HG03039 (cell line): ENCODE data around the gene MAGIX.
"Not testable (repeated sequence)": the region's sequence is repeated elsewhere in the genome, so short reads cannot be mapped to it uniquely, and the experiment has no call there.

Source experiments
- ATAC-seq: cut with Tn5 transposase; IDR thresholded peaks from one replicate; pipeline ENCODE4 v1.9.1; 2021; ENCODE audit warnings: mild to moderate bottlenecking, moderate library complexity; ENCODE audit not compliant: unreplicated experiment

MAGIX gene

DNA sequence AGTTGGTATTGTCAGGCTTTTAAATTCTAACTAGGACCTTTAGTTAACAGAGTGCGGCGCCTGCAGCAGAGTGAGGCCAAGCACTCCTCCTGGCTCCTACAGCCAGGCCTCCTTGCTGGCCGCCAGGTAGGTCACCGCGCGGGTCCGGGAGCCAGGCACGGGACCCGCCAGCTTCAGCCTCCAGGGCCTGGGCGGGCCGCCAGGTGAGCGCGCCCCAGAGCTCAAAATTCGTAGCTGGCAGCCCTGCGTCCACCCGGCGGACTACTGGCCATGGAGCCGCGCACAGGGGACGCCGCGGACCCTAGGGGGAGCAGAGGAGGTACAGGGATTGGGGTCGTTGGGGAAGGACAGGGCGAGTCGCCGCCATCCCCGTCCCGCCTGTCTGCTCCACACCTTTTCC is at the start of gene MAGIX:
Gene MAGIX (plus strand): TSS at position 139 of the 400 bp plus-strand sequence. CDS start 132 bp downstream, at position 271.
- no peak for ATAC-seq

DNA sequence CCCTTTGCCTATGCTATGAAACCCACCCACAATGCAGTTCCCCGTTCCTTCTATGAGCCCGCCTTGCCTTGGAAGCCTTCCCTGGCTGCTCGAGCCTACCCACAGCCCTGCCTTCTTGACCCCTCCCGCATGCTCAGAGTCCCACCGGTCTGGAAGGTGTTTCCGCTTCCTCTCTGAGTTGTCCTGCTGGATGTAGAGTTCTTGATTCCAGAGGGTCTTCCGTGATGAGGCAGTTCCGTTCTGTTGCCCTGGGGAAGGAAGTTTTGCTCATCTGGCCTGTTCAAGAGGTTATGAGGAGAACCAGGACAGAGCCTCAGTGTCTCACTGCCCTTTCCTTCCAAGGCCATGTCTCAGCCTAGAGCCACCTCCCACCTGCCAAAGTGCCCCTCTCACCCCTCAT is 46.5 kb upstream of the MAGIX start:
- no peak for ATAC-seq

DNA sequence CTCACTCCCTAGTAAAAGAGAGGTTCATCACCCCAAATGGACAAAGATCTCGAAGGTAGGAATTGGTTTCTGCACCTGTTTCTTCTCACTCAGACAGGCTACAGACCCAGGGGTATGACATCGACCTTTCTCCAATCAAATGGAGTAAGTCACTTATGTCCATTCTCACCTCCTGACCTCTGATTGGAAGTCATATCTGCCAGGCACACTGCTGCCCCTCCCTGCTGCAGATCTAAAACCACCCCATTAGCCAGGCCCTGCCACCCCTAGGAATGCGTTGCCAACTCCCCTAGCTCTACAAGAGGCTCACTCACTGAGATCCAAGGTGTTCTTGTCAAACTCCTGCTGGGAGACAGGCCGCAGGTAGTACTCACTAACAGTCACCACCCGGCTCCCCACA is 45.8 kb upstream of the MAGIX start:
- ATAC-seq = no peak

DNA sequence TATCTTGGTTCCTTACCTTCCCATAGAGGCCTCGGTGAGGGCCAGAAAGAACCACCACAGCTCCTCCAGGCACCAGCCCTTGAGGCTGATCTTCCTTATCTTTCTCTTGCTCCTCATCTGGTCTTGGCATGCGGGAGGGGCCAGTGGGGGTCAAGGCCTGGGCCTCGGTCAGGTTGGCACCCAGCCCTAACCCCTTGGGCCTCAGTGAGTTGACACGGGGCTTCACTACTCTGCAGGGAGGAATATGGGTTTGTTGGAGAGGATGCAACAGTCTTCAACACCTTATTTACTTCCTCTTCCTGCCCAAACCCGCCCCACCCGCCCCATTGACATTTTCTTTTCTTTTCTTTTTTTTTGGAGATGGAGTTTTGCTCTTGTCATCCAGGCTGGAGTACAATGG is 45.0 kb upstream of the MAGIX start:
- no peak for ATAC-seq

DNA sequence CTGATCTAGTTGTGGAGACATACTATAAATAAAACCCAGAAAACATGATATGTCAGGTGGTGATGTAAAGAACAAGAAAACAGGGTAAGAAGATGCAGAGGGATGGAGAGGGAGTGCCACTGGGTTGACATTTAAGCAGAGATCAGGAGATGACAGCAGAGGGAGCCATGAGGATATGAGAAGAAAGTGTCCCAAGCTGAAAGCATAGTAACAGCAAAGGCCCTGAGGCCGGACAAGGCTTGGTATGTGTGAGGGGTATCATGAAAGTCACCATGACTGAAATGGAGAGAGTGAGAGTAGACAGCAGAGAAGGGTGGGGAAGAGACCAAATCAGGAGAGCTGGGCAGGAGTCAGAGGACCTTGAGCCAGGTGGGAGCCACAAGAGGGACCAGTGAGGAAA is 42.5 kb upstream of the MAGIX start:
- ATAC-seq = no peak

DNA sequence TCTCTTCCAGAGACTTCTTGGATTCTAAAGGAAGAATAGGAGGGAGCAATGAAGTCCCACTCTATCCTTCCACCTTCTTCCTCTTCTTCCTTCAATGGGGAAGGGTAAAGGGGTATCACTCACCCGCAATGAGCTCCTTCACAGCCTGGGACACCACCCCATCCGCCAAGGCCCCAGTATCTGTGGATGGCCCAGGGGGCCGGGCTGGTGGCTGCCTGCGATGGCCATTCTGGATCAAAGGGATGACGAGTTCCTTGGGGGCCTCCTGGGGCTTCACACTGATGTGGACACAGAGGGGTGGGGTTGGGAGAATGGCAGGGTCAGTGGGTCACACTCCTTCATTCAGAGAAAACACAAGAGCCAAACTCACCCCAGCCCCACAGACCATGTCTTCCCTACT is 40.1 kb upstream of the MAGIX start:
- no peak for ATAC-seq

DNA sequence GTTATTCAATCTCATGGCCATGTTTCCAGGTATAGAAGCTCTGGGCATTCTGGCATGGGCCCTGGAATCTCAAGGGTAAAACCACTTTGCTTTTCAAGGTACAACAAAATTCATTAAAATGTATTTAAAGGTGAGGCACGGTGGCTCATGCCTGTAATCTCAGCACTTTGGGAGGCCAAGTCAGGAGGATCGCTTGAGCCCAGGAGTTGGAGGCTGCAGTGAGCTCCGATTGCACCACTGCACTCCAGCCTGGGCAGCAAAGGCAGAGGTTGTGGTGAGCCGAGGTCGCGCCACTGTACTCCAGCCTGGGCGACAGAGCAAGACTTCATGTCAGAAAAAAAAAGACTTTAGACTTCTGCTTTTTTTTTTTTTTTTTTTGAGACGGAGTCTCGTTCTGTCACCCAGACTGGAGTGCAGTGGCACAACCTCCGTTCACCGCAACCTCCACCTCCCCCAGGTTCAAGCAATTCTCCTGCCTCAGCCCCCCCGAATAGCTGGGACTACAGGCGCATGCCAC is 34.8 kb upstream of the MAGIX start:
- ATAC-seq = not testable (repeated sequence)

DNA sequence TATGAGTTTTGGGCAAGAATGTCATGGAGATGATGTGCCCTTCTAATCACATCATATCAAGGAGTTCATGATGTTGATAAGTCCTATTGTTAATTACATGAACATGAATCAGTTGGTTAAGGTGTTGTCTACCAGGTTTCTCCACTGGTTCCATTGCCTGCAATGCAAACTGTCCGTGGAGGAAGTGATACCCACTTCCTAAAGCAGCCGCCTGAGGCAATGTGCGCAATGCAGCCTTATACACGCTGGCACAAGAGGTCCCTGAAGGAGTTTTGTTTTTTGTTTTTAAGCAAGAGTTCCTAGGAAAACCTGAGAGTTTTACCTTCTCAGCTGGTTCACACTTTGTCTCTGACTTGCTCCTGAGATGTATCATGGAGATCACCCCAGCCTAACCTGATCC is 33.1 kb upstream of the MAGIX start:
- ATAC-seq = no peak

DNA sequence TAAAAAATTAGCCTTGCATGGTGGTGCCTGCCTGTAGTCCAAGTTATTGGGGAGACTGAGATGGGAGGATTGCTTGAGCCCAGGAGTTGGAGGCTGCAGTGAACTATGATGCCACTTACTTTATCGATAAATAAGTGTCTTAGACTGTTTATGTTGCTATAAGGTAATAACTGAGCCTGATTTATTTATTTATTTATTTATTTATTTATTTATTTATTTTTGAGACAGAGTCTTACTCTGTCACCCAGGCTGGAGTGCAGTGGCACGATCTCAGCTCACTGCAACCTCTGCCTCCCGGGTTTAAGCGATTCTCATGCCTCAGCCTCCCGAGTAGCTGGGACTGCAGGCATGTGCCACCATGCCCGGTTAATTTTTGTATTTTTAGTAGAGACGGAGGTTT is 30.3 kb upstream of the MAGIX start:
- ATAC-seq = not testable (repeated sequence)

DNA sequence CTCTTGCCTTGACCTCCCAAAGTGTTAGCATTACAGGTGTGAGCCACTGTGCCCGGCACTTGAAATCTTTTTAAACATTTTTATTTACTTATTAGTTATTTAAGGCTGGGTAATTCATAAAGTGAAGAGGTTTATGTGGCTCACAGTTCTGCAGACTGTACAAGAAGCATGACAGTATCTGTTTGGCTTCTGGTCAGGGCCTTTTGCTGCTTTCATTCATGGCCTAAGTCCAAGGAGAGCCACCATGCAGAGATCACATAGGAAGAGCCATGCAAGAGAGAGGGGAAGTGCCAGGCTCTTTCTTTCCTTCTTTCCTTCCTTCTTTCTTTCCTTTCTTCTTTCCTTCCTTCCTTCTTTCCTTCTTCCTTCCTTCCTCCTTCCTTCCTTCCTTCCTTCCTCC is 28.8 kb upstream of the MAGIX start:
- ATAC-seq = no peak

DNA sequence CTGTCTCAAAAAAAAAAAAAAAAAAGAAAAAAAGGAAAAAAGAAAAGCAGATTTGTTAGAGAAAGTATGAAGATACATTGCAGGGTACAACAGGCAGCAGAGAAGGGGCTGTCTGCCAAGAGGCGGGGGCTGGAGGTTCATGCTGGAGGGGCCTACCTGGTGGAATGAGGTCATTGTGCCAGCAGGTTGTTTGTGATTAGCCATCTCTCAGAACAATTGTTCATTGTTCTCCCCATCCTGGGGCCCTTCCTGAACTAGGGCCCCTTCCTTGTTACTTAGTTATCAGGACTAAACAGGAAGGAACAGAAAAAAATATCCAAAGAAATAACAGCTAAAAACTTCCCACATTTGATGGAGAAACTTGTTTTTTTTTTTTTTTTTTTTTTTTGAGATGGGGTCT is 25.1 kb upstream of the MAGIX start:
- ATAC-seq = no peak

DNA sequence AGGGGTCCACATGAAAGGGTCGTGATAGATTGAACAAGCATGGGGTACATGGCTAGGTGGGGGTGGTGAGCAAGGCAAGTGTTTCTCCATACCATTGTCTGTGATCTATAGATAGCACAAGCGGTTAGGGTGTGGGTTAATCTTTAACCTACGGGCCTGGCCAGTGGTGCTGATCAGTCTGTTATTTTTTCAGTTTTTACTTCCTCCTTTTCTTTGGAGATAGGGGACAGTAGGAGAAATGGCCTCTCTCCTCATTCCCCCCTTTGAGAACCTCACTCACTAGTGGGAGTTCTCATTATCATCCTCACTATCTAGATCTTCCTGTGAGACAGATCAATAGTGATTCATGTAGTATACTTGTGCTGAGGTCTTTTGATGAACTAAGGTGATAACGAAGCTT is 22.8 kb upstream of the MAGIX start:
- ATAC-seq = no peak

DNA sequence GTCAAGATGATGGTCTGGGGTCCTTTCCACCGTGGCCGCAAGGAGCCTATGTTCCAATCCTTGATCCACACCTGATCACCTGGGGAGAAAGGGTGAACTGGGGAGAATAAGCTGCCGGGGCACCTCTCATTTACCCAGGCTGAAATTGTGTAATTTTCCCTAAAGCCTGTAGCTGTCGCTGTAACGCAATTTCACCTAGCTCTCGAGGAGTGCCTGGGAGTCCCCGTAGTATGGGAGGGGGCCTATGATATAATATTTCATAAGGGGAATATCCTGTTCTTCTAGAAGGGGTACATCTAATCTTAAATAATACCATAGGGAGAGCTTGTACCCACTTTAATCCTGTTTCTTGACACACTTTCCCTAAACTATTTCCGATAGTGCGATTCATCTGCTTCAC is 20.3 kb upstream of the MAGIX start:
- ATAC-seq = not testable (repeated sequence)

DNA sequence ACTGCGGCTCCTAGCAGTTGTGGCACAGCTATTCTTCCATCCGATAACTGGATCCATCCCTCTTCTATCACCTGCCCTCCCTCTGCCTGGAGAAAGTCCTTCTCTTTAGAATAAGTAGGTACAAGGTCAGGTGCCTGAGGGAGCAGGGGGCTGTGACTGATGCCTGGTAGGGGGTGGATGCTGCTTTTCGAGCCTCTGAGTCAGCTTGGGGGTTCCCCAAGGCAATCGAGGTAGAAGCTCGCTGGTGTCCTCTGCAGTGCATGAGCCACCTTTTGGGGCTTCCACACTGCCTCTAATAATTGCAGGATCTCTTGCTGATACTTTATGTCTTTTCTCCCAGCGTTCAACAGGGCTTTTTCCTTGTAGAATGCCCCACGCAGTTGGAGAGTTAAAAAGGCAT is 19.4 kb upstream of the MAGIX start:
- not testable (repeated sequence) for ATAC-seq

DNA sequence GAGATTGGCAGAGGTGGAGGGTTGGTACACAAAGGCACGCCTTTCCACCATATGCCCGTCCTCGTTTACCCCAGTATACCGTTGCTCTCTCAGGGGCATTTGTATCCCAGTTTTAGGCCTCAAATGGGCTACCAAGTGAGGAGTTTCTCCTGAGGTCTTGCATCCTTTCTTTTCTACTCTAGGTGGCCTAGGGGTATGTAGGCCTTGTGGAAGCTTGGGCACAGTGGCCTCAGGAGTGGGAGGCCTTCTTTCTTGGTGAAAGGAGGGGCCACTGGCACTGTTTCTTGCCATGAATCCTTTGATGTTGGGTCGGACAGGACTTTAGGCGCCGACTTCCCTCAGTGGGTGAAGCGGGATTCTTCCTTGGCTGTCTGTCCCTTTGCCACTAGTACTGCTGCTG is 15.3 kb upstream of the MAGIX start:
- no peak for ATAC-seq

DNA sequence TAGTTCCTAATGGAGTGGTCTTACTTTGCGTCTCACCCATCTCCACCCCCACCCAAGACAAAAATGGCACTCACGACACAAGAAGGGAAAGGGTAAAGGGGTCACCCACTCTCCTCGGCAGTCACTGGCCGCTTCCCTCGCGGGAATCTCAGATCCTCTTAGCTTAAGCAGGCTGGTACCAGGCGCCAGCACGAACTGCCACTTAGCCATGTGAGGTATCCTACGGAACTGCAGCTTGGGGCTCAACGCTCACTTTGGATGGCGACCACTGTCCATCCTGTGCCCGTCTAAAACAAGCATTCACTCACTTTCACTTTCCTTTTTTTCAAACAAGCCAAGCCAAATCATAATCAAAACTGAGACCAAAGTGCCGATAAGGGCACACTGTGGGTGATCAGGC is 14.6 kb upstream of the MAGIX start:
- no peak for ATAC-seq

DNA sequence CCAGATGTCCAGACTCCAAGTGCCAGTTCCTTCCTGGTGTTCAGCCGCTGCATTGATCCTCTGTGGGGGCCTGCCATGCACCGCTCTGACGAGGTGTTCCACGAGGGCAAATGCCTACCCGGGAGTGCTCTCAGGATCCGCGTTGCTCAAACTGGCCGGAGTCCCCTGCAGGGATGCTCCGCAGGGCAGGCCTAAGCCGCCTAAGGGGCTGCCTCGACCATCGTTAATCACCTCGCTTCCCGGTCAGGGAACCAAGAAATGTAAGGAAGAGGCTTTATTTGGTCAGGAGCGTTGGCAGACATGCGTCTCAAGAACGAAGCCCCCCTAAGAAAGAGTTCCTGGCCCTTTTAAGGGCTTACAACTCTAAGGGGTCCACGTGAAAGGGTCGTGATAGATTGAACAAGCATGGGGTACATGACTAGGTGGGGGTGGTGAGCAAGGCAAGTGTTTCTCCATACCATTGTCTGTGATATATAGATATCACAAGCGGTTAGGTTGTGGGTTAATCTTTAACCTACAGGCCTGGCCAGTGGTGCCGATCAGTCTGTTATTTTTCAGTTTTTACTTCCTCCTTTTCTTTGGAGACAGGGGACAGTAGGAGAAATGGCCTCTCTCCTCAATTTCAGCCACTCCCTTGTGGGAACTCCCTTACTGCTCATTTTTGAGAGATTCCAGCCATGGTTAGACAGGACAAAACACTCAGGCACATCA is 14.0 kb upstream of the MAGIX start:
- not testable (repeated sequence) for ATAC-seq

DNA sequence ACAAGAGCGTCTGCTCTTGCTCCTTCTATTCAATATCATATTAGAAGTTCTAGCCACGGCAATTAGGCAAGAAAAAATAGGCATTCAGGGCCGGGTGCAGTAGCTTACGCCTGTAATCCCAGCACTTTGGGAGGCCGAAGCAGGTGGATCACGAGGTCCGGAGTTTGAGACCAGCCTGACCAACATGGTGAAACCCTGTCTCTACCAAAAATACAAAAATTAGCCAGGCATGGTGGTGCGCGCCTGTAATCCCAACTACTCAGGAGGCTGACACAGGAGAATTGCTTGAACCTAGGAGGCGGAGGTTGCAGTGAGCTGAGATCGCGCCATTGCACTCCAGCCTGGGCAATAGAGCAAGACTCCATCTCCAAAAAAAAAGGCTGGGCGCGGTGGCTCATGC is 13.3 kb upstream of the MAGIX start:
- not testable (repeated sequence) for ATAC-seq

DNA sequence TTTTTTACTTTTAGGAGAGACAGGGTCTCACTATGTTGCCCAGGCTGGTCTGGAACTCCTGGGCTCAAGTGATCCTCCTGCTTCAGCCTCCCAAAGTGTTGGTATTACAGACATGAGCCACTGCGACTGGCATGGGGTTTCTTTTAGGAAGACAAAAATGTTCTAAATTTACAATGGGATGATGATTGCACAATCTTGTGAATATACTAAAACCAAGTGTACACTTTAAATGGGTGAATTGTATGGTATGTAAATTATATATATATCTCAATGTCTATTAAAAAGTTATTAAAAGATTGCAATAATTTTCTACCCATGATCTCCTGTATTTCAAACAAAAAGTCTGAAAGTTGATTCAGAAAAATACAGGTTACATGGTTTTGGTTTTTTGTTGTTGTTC is 9.1 kb upstream of the MAGIX start:
- ATAC-seq = no peak

DNA sequence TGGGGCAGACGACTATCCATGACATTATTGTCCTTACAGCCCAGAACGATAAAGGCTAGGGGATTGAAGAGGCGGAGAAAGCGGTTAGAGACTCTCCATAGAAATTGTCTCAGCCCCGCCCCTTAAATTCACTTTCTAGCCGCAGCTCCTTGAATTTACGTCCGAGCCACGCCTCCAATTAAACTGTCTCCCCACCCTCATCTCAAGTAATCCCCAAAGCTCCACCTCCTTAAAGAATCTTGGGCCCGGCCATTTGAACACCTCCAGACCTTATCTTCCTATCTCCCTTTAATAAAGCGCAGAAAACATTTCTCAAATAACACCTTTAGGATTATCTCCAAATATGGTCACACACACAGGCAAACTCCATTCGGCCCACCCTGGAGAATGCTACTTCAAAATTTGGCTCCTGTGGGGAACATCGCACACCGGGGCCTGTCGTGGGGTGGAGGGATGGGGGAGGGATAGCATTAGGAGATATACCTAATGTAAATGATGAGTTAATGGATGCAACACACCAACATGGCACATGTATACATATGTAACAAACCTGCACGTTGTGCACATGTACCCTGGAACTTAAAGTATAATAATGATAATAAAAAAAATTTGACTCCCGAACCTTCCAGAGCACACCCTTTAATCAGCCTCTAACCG is 7.2 kb upstream of the MAGIX start:
- no peak for ATAC-seq

DNA sequence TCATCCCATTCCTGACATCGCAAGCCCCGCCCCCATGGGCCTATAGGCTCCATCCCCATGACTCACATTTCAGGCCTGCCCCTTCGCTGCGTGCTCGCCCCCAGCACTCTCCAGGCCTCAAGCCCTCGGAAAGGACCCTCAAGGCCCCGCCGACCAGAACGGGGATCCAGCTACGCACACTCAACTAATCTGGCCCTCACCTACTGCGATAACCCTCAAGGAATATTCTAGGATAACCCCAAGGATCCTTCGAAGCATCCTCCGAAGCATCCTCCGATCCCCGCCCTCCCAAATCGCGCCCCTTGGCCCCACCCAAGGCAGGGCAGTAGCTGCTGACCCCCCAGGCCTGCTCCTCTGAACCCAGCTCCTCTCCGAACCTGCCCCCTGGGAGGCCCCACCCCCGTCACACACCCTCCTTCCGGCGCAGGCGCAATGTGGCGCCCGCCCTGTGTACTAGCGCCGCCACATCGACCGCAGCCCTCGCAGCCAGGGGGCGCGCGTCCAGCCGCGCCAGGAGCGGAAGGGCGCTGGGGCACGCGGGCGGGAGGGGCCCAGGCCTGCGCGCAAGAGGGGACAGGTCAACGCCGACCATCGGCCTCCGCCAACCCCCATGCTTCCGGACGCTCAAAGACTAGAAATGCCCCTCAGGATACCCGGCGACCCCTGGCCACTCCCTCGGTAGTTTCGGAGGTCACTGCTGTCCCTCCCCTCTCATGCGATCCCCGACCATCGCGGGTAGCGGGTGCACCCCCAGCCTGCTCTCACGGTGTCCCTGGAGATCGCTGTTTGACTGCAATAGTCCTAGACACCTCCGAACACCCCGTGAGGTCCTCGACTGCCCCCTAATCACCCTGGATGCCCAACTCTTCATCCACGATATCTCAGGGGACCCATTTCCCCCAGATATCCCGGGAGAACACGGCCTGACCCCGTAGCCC is 6.4 kb upstream of the MAGIX start:
- ATAC-seq = peak; percentile 89
